Measurements from ENCODE around the gene AJAP1.

Gene AJAP1

DNA sequence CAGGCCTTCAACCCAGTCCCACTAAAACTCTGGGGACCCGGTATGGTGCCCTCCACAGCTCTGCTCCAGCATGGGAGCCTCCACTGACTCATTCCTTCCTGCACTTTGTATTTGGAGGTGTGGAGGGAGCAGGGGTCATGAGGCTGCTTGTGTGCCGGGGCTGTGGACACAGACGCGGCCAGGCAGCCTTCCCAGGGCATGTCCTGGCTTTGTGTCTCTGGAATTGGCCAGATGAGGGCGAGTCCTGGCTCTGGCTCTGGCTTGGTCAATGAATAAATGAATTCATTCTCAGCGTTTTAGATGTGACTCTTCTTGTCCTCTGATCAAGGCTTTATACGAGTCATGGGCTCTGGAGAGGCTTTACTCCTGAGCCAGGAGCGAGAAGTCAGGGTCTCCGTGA lies 19.1 kb downstream of the AJAP1 start:
- ATAC-seq (ENCODE audit: low read depth) = no peak
- no peak for DNase-seq (ENCODE audit: low spot score)
- H3K36me3 ChIP-seq (ENCODE audit: low read depth) = no peaks in the 10 kb centered on the region
- no peak overlapping the region for H3K27ac ChIP-seq (ENCODE audit: poor library complexity, severe bottlenecking)
- peaks cover 6% of the 10 kb centered on the region for H3K9me3 ChIP-seq (ENCODE audit: severe bottlenecking)
- H3K4me1 ChIP-seq (ENCODE audit: insufficient read depth, poor library complexity, severe bottlenecking) = peaks cover 14% of the 10 kb centered on the region
- TF ChIP-seq, protein P1, sequence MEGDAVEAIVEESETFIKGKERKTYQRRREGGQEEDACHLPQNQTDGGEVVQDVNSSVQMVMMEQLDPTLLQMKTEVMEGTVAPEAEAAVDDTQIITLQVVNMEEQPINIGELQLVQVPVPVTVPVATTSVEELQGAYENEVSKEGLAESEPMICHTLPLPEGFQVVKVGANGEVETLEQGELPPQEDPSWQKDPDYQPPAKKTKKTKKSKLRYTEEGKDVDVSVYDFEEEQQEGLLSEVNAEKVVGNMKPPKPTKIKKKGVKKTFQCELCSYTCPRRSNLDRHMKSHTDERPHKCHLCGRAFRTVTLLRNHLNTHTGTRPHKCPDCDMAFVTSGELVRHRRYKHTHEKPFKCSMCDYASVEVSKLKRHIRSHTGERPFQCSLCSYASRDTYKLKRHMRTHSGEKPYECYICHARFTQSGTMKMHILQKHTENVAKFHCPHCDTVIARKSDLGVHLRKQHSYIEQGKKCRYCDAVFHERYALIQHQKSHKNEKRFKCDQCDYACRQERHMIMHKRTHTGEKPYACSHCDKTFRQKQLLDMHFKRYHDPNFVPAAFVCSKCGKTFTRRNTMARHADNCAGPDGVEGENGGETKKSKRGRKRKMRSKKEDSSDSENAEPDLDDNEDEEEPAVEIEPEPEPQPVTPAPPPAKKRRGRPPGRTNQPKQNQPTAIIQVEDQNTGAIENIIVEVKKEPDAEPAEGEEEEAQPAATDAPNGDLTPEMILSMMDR (IDR thresholded peaks at IDR 0.05; ENCODE audit: poor library complexity, severe bottlenecking) = no peak
- no peaks in the 10 kb centered on the region for H3K27me3 ChIP-seq (ENCODE audit: insufficient read depth, poor library complexity, severe bottlenecking)
- no peak overlapping the region for H3K4me3 ChIP-seq (ENCODE audit: severe bottlenecking)

DNA sequence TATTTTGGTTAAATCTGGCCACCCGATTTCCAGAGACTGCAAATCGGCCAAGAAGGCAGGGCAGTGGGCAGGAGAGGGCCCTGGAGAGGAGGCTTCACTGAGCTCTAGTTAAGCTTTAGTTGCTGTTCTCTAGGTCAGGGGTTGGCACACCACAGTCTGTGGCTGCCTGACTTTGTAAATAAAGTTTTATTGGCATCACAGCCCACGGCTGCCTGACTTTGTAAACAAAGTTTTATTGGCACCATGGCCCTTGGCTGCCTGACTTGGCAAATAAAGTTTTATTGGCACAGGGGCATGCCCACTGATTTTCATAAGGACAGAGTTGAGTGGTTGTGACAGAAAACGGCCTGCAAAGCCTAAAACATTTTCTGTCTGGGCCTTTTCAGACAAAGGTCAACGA lies 19.7 kb downstream of the AJAP1 start:
- TF ChIP-seq, protein P1 (IDR thresholded peaks at IDR 0.05; ENCODE audit: poor library complexity, severe bottlenecking) = no peak

DNA sequence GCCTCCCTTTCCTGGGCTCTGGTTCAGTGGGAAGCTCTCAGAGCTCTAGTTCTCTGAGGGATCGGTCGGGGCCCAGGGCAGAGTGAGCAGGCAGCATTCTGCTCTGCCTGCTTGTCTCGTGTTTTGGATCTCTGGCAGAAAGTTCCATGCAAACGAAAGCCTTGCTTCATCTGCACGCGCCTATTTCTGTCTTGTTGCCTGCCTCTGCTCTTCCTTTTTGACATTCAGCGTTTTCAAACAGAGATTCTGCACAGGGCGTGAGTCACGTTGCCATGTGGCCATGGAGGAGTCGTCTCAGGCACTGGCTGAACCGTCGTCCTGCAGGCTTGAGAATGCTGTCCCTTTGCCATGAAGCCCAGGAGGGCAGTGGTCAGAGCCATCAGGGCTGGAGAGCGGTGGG lies 20.3 kb downstream of the AJAP1 start:
- TF ChIP-seq, protein P1 (IDR thresholded peaks at IDR 0.05; ENCODE audit: poor library complexity, severe bottlenecking) = no peak

More for the DNA sequence above, 19.7 kb downstream of the AJAP1 start:
- Histone ChIP-seq H3K9me3 (ENCODE audit: severe bottlenecking) (peaks cover 6% of the 10 kb centered on the region), H3K27me3 (ENCODE audit: insufficient read depth, poor library complexity, severe bottlenecking) (no peaks in the 10 kb centered on the region), H3K4me1 (ENCODE audit: insufficient read depth, poor library complexity, severe bottlenecking) (peaks cover 9% of the 10 kb centered on the region), H3K27ac (ENCODE audit: poor library complexity, severe bottlenecking) (no peak overlapping the region), H3K36me3 (ENCODE audit: low read depth) (no peaks in the 10 kb centered on the region), H3K4me3 (ENCODE audit: severe bottlenecking) (no peak overlapping the region)
- ATAC-seq (ENCODE audit: low read depth) (no peak), DNase-seq (ENCODE audit: low spot score) (no peak)

DNA sequence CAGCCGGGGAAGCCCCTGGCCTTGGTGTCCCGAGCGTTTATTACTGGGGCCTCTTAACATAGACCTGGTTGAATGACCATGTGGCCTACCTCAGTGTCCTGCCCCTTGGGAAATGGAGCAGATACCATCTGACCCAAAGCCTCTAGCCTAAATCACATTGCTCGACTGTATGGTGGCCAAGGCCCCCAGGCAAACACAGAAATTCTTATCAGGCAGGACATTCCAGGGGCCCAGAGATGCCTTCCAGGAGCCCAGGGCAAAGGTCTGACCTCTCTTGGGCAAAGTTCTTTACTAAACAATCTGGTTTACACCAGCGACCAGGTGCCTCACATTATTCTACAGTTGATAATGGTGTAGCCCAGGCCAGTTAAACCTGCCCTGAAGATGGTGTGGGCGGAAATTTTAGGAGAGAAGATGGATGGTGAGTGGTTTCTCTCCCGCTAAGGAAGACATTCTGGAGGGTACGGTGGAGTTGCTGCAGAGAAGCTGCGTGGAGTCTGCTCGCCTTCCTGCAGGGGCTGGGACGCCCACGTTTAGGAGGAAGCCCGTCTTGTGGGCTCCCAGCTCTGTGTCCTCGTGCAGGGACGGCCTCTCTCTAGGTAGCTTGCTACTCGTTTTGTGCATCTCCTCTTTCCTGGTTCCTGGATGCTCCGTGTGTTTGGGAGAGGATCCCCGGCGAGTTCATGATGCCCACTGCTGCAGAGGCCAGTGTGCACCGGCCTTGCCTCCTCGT lies 21.2 kb downstream of the AJAP1 start:
- no peak overlapping the region for H3K4me3 ChIP-seq (ENCODE audit: severe bottlenecking)
- no peaks in the 10 kb centered on the region for H3K36me3 ChIP-seq (ENCODE audit: low read depth)
- H3K4me1 ChIP-seq (ENCODE audit: insufficient read depth, poor library complexity, severe bottlenecking) = no peaks in the 10 kb centered on the region
- peaks cover 6% of the 10 kb centered on the region for H3K9me3 ChIP-seq (ENCODE audit: severe bottlenecking)
- H3K27me3 ChIP-seq (ENCODE audit: insufficient read depth, poor library complexity, severe bottlenecking) = no peaks in the 10 kb centered on the region
- DNase-seq (ENCODE audit: low spot score) (no peak), ATAC-seq (ENCODE audit: low read depth) (no peak)
- TF ChIP-seq, protein P1 (IDR thresholded peaks at IDR 0.05; ENCODE audit: poor library complexity, severe bottlenecking) = no peak
- no peak overlapping the region for H3K27ac ChIP-seq (ENCODE audit: poor library complexity, severe bottlenecking)

More for the DNA sequence above, 20.3 kb downstream of the AJAP1 start:
- no peak for DNase-seq (ENCODE audit: low spot score)
- Histone ChIP-seq H3K27ac (ENCODE audit: poor library complexity, severe bottlenecking) (no peak overlapping the region), H3K4me1 (ENCODE audit: insufficient read depth, poor library complexity, severe bottlenecking) (peaks cover 4% of the 10 kb centered on the region), H3K27me3 (ENCODE audit: insufficient read depth, poor library complexity, severe bottlenecking) (no peaks in the 10 kb centered on the region), H3K4me3 (ENCODE audit: severe bottlenecking) (no peak overlapping the region), H3K9me3 (ENCODE audit: severe bottlenecking) (peaks cover 6% of the 10 kb centered on the region), H3K36me3 (ENCODE audit: low read depth) (no peaks in the 10 kb centered on the region)
- ATAC-seq (ENCODE audit: low read depth) = no peak

DNA sequence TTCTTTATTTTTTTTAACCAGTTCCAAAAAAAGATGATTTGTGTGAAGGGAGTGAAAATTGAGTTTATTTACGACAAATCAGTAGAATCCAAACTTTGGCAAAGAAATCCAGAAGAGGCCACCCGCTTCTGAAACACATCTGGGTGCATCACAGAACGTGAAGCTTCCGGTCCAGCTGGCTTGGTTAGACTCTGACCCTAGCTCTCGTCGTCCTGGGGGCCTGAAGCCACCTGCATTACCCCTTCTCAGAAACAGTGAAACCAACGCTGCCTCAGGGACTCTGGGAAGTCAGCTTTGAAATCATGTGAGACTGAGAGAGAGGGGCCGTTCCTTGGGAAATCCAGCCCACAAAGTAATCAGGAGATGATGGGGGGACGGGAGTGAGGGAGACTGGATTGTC lies 21.8 kb downstream of the AJAP1 start:
- ATAC-seq (ENCODE audit: low read depth) (no peak), DNase-seq (ENCODE audit: low spot score) (no peak)
- Histone ChIP-seq H3K27me3 (ENCODE audit: insufficient read depth, poor library complexity, severe bottlenecking) (no peaks in the 10 kb centered on the region), H3K4me1 (ENCODE audit: insufficient read depth, poor library complexity, severe bottlenecking) (no peaks in the 10 kb centered on the region), H3K27ac (ENCODE audit: poor library complexity, severe bottlenecking) (no peak overlapping the region), H3K9me3 (ENCODE audit: severe bottlenecking) (peaks cover 6% of the 10 kb centered on the region), H3K36me3 (ENCODE audit: low read depth) (no peaks in the 10 kb centered on the region), H3K4me3 (ENCODE audit: severe bottlenecking) (no peak overlapping the region)
- TF ChIP-seq, protein P1 (IDR thresholded peaks at IDR 0.05; ENCODE audit: poor library complexity, severe bottlenecking) = no peak

Data from RWPE2 (cell line).